Activated gamma-delta T cell treated with anti-CD3 and anti-CD28 coated beads, Interleukin-2, amount 50 U/mL, for 16 hours (primary cell): ENCODE data around the gene ADAT3.

ENCODE experiments used
- DNase-seq: peaks from one replicate; pipeline ENCODE4 v3.0.0-alpha.2; 2020; ENCODE audit warnings: low read depth

ADAT3 gene

DNA sequence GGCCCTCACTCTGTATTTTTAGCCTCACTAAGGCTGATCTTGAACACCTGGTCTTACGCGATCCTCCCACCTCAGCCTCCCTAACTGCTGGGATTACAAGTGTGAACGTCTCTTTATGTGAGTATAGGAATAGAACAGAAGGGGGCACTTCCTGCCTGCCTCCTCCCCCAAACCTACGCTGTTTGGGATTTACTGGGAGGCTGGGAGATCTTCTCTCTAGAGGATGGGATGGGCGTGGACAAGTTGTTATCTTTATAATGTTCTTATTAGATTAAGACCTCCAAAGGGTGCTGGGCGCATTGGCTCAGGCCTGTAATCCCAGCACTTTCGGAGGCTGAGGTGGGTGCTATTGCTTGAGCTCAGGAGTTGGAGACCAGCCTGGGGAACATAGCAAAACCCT lies 32.9 kb downstream of the ADAT3 start:
- no peak for DNase-seq

DNA sequence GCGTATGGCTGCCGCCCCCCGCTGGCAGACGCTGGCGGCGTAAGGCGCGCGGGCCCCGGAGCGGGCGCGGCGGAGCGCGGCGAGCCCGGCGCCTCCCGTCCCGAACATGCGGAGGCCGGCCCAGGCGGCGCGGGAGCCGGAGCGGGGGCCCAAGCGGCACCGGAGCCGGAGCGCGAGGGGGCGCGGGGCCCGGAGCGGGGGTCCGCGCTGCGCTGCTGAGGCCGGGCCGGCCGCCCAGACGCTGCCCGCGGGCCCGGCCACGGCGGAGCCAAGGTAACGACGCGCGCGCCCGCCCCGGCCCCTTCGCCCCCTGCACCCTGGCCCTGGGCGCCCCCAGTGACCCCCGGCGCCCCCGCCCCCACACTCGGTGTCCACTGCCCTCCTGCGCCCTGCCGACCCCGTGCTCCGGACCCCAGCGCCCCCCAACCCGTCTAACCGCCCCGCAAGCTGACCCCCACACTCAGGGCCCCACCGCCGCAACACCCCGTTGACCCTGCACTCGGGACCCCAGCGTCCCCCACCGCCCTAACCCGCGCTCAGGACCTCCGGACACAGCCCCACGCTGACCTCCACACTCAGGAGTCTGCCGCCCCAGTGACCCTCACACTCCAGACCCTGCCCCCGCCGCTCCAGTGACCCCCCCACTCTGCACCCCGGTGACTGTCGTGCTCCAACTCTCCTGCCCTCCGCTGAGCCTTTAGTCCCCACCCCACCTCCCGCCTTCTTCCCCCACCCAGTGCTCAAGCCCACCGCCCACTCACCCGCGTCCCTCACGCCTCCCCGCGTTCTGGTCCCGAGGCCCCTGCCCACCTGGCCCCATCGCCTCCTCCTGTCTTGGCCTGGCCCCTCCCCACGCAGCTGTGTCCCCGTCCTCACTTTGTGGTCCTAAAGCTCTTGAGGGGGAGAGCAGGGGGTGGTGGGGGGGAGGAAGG lies 36.2 kb downstream of the ADAT3 start, which contains the start of gene CSNK1G2:
CSNK1G2 (plus strand) TSS at position 27 of the 932 bp plus-strand sequence. CDS start 28,601 bp downstream, outside the sequence.
- no peak for DNase-seq

DNA sequence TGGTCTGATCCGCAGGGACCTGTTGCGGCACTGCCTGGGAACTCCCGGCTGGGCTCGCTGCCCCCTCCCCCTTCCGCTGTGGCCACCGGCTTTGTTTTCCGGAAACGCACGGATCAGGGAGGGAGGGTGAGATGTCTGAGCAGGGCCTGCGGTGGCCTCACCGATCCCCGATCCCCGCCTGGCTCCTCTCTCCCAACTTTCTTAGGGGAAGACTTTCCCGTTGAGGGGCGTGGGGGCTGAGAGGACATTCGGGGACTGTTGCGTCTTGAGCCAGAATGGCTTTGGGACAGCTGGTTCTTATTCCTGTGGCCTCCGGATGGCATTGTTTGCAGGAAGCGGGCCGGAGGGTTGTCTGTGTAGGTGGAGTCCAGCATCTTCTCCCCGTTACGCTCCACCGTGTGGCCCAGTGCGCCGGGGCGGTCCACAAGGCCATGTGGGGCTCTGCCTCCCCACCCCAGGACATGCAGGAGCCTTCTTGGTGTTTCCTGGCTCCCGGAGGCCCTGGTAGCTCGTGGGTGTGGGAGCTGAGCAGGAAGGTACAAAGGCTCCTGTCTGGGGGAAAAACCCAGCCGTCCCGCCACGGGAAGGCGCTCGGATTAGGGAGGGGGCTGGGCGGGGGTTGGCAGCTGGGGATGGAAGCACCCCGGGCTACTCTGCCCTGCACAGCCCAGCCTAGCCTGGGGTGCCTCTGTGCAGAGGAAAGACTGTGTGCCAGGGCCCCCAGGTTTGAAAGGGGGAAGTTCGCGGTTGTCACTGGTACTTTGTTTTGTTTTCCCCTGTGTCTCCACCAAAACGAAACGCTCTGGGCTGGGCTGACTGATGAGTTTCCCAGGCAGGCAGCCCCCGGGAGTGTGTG lies 37.1 kb downstream of the ADAT3 start:
- DNase-seq, result peak; percentile 67

DNA sequence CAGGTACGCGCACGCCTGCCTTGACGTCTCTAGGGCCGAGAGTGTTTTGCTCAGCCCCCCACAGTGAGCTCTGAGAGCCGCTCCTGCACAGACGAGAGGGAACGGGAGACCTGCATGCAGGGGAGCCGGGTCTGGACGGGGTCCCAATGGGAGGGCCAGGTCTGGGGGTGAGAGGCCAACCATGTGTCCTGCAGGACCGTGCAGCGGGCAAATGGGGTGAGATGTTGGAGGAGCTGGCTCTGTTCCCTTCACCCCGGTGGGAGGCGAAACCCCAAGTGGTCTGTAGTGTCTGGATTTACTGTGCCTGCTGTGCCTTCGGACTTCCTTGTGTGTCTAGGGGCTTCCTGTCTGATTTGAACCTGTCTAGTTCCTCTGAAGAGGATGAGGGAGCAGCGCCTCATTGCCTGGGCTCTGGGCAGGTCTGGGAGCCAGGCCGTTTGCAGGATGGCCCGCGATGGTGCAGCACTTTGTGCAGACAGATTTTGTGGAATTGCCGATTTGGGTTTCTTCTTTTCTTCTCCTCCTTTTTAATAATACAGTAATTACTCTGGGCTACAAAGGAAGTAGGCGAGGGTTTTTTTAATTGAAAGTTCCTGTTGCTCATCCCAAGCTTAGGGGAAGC lies 37.8 kb downstream of the ADAT3 start:
- no peak for DNase-seq

DNA sequence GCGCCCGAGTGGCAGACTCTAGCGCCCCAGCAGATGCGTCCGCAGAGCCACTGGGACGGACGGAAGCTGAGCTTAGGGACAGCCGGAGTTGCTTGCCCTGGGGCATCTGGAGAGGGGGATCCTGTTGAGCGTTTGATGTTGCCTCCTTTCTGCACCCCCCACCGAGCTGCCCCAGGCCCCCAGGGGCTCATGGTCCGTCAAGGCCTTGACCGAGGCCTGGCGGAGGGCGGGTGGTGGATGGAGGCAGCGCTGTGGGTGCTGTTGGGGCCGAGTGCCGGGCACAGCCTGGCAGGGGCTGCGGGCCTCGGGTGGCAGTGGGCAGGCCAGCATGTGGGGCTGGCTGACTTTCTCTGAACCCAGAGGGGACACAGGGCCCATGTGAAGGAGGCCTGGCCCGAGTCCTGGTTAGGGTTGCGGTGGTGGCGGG lies 38.5 kb downstream of the ADAT3 start:
- no peak for DNase-seq

DNA sequence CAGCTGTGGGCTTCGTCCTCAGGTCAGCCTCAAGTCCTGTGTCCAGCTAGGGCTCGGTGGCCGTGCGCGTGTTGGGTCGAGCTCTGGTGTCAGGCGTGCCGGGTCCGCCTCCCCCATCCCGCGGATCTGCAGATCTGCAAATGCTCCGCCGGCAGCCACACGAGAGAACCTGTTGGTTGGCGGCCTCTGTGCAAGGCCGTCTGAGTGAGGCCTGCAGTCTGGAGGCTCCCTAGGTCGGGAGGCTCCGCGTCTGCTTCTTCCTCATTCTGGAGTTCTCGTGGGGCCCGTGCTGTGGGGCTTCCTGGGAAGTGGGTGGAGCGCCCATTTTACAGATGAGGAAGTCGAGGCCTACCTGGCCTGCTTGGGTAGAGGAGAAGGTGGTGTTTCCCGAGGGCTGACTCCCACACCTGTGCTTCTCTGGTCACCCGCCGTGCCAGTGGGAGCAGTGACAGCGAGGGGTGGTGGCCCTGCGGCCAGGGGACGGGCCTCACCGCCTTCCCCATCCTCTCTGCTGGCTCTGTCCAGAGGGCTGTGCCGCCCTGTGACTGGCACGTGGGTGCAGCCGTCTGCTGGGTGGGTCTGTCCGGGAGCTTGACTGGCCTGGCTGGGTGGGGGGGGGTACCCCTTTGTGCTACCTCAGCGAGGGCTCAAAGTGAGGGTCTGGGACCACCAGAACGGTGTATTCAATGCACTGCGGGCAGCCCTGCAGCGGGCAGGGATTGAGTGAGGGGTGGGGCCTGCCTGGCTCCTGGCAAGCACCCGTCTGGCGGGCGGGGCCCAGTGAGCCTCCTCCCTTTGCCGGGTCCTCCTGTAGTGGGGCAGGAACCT lies 39.1 kb downstream of the ADAT3 start:
- no peak for DNase-seq

DNA sequence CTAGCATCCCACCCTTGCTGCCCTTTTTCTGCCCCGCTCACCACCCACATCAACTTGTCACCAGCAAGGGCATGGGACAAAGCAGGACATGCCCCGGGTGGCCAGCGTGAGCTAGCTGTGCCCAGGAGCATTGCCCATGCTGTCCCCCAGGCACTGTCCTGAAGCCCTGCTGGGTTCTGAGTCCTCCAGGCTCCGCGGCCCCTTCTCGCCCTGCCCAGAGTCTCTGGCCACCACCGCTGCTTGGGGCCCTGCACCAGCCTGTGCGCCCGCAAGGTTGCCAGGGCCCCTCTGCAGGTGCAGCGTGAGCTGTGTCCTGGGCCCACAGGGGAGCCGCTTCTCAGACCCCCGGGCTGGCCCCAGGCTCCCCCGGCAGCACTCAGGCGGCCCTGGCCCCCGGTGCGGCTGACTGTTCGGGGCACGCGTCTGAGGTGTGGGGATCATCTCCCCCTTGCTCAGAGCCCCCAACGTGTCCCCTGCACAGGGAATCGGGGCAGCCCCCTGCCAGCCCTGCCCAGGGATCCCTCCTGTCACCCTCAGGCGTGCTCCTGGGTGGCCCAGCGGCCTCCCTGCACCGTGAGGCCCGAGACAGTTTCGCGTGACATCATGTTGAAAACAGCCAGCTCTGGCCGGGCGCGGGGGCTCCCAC lies 39.8 kb downstream of the ADAT3 start:
- no peak for DNase-seq

DNA sequence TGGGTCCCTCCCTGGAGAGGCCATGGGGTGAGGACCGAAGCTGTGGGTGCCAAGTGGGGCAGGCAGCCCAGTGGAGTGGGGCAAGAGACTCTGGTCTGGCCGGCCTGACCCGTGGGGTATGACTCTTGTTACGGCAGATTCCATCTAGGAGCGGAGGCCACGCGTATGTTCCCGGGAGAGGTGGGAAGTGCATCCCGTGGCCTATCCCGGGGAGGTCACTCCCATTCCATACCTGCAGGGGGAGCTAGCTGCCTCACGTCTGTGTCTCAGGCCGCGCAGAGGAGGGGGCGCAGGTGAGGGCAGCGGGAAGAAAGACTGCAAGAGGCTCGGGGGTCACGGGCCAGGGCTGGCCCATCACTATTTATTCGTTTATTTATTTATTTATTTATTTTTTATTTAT lies 40.7 kb downstream of the ADAT3 start:
- no peak for DNase-seq

DNA sequence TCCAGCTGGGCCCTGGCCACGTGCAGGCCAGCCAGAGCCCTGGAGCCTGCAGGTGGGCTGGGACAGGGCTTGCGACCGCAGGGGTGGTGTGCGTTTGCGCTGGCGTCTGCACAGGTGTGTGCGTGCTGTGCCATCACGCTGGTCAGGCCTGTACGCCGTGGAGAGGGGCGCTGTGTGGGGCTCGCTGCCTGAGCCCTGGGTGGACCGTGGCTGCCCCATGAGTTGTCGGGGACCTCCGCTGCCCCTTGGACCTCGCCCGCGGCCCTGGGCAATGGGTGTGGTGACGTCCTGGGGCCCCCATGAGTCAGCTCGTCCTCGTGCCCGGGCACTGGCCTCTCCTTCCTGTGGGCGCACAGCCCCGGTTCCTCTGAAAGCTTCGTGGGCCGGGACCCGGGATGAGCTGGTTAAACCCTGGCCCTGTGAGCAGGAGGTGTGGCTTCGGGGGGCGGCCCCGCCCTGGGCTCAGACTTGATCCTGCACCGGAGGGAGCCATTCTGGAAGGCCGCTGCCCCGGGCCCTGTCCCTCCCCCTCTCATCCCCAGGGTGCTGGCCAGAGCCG lies 42.5 kb downstream of the ADAT3 start:
- DNase-seq, result no peak

DNA sequence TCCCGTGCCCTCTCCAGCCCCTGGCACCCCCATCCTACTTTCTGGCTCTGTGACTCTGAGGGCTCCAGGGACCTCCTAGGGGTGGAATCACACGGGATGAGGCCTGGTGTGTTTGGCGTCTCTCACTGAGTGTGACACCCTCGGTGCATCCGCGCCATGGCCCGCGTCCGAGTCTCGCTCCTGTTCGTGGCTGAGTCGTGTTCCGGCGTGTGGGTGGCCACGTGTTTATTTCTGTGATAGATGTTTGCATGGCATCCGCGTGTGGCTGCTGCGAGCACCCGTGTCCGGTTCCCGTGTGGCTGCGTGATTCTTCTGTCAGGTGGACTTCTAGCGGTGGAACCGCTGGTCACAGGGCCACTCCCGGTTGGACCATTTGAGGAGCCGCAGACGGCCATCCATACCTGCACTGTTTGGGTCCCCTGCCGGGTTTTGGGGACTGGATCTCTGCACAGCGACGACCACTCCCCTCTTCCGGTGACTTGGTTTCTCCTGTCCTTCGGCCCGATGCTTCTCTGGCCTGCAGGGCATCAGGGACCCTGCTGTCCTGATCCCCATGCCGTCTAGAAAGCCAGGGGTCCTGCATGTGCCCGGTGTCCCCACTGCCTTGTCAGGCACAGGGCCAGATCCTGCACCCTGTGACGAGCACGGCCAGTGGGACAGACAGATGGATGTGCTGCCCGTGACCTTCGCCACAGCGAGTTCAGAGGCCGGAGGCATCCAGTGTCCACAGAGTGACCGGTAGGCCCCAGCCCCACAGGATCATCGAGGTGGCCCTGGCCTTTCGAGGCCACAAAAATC lies 44.3 kb downstream of the ADAT3 start:
- DNase-seq, result no peak

DNA sequence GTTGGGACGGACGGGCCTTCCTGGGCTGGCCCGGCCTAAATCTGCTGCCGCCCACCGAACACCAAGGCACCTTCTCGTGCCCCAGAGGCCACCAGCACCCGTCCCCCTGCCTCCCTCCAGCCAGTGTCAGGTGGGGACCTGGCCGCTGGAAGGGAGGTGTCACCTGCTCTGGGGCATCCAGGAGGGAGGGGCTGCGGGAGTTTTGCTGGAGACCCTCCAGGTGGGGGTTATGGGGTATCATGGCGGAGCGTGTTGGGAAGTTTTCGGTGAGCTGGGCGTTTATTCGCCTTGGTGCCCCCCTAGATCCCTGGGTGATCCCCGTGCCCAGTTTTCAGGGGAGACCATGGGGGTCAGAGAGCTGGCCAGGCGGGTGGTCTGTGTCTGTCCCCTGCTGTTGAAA lies 45.4 kb downstream of the ADAT3 start:
- DNase-seq, result no peak

DNA sequence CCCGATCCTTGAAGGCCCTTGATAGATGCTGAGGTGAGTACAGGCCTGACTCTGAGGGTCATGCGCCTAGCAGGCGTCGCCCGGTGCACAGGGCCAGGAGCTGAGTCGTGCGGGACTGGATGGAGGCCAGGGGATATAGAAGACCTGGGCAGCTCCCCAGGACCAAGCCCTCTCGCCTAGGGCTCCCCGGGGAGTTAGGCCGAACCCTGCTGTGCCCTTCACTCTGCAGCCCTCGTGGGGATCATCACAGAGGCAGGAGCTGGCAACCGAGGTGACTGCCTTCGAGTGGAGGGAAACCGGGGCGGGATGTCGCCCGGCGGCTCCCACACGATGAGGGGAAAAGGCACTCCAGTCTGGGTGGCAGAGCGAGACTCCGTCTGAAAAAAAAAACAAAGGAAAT lies 47.4 kb downstream of the ADAT3 start:
- DNase-seq, result no peak

DNA sequence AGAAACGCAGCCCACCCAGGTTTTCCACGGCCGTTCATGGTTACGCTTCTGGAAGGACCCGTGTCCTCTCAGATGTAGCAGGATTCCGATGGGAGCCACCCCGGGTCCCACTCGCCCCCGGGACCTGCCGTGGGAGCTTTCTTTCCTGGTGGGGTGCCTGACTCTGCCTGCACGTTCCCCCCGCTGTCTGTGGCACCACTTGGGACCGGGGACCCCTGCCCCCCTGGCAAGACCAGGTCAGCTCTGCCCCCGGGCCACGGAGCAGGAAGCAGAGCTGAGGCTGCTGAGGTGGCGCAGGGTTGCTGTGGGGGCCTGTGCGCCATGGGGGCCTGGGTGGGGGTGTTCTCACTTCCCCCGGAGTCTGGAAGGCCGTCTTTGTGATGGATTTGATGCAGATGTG lies 47.8 kb downstream of the ADAT3 start:
- no peak for DNase-seq

DNA sequence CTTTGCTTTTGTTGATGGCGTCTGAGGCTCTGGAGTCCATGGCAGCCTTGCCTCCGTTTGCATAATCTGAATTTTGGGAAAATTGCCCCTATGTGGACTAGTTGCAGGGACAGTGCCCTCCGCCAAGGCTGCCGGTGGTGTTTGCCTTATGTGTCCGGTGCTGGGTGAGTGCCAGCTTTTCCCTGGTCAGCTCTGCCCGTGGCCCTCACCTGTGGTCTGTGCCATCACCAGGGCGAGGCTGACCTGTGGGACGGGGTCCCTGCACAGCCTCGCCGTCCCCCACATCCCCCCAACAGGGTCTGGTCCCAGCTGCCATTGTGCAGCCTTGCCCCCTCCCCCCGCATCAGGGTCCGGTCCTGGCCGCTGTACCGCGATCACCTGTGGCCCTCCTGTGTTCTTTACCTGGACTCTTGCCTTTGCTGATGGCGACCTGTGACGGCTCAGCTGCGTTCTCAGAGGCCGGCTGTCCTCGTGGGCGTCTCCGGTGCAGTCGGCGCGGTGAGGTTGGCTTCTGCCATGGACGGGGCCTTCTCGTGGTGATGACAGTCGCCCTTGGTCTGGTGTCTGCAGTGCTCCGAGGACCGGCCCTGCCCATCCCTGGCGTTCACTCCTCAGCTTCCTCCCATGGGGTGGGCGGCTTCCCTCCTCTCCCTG lies 48.4 kb downstream of the ADAT3 start:
- no peak for DNase-seq

DNA sequence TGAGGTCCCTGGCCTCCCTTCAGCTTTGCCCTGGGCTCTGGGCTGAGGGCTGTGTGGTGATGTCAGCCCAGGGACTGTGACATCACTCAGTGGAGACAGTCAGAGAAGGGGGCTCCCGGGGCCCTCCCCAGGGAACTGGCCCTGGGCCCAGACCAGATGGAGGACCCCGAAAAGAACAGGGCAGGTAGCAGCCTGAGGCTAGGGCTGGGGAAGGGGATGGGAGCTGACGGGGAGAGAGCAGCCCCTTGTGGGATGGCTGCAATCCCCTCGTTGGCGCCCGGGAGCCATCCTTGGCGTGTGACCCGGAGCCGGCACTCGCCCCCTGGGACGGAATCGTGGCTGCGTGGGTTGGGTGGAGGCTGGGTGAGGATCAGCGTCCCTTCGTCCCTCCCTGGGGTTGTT lies 49.3 kb downstream of the ADAT3 start:
- no peak for DNase-seq

DNA sequence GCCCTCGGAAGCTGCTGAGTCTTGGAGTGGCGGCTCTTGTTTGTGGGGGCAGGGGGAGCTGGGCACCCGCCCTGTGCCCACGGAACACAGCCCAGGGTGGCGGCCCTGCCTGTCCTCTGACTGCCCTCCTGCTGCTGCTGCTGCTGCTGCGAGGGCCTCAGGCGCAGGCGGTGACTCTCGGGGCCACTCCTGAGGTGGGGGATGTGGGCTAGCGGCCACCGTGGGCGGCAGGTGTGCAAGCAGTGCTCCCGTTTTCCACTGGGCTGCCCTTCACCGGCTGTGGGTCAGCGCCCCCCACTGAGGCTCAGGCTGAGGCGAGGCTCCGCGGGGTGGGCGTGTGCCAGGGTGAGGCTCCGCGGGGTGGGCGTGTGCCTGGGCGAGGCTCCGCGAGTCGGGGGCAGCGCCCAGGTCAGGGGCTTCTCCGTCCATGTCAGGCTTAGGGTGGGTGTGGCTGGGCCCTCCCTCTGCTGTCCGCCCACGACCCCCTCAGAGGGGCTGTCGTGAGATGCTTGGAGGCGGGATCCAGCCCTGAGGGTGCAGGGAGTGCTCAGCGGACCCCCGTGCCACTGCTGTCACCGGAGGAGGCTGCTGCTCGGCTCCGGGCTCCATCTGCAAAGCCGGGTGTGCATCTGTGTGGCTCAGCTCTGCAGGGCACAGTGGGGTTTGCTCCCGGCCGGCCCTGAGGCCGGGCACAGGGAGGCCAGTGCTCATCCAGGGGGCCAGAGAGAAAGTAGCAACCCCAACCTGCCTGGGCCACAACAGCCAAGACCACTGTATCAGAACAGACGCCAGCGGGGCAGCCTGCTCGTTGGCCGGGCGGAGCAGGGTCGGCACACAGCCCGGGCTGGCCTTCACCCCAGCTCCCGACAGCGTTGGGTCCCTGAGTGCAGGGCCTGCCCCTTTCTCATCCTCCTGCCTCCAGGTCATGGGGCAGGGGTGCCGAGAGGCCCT lies 50.2 kb downstream of the ADAT3 start:
- DNase-seq, result no peak

DNA sequence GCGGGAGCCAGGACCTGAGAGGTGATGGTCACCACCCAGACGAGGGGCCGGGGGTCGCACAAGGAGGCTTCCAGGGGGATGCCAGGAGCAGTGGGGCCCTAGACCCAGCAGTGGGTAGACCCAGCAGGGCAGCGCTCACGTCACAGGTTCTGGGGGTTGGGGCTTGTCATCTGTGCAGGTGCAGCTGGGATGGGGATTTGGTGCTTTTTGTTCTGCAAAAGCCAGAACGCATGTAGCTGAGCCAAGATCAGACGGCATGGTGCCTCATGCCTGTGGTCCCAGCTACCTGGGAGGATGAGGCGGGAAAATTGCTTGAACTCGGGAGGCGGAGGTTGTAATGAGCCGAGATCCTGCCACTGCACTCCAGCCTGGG lies 50.9 kb downstream of the ADAT3 start:
- no peak for DNase-seq

DNA sequence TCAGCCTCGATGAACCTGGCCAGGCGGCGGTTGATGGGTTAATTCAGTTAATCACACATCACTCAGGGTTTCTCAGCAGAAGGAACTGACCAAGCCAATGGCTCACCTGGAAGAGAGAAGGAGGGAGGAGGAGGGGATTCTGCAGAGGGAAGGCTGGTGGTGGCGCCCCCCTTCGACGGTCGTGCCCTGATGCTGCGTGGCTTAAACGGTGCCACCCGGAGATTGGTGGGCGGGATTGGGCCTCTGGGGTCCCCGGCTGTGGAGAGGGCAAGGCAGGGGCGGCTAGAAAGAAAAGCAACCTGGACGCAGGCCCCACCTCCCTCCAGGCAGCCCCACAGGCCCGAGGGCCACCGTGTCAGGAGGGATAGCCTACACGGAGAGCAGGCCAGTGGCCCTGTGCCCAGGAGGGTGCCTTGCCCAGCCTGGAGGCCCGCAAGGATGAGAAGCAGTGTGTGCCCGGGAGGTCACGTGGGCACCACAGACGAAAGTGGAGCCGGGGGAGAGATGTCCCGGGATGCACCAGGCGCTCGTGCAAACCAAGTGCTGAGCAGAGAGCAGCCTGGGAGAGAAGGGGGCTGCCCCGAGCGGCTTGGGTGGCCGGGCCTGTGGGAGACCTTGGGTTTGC lies 51.8 kb downstream of the ADAT3 start:
- DNase-seq, result no peak
